ENCODE measurements around the gene KEL.

DNA sequence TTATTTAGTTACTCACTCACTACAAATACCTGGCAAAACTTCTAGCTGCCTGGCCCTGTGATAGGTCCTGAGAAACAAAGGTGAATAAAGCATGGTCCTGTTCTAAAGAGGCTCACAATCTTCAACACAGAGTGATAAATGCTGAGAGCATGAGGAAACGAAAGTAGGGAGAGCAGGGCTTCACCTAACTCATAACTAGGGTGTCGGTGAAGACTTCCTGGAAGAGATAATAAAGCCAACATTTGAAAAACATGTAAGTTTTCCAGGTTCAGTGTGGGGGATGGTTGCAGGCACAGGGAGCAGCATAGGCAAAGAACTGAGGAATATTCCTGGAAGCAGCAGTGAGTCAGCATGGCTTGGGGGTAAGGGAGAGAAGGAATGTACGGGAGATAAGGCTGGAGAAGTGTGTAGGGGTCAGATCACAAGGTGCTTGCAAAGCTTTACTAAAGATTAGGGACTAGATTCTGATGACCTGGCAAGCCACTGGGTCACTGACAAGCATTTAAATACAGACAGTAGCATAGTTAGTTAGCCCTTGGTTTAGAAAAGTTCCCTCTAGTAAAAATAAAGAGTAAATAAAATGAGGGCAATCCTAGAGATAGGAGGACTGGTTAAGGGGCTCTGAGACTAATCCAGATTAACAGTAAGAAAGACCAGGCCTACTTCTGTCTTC lies 5.1 kb downstream of the KEL start:
- TF ChIP-seq CTCF (IDR thresholded peaks at IDR 0.05) (no peak), POLR2A (IDR thresholded peaks at IDR 0.05) (no peak)

Measured in thyroid gland (tissue), 4 donors.